Left lung (tissue), 10 donors: ENCODE results near the gene CBX1. TPM values are rescaled to one million over a fixed set of nuclear protein-coding genes. Genes with fewer than 3 reads are reported as not detected.

Experiments used
- ATAC-seq: fragments of 200-7000 bp; cut with Tn5 transposase; one replicate; pipeline ENCODE4 v1.9.1; 2020; ENCODE audit warnings: moderate library complexity
- DNase-seq, 4 donors: peaks; one replicate each; pipeline ENCODE4 v3.0.0-alpha.2; 2013 to 2020
- H3K27ac ChIP-seq, 2 donors: fragments of 200-600 bp; sonication (generic) in 1 of 2; one replicate each; pipeline versions ENCODE4 v1.5.0 to v1.8.0; 2020 to 2021
- H3K27me3 ChIP-seq, 2 donors: fragments of 200-600 bp; sonication (generic) in 1 of 2; one replicate each; pipeline versions ENCODE4 v1.5.0 to v1.8.0; 2020 to 2021
- H3K36me3 ChIP-seq, 2 donors: fragments of 200-600 bp; sonication (generic) in 1 of 2; one replicate each; pipeline versions ENCODE4 v1.5.0 to v1.8.0; 2020 to 2021
- H3K4me1 ChIP-seq, 2 donors: fragments of 200-600 bp; one replicate each; pipeline ENCODE4 v1.8.0; 2021
- H3K4me3 ChIP-seq, 2 donors: fragments of 200-600 bp; sonication (generic) in 1 of 2; one replicate each; pipeline versions ENCODE4 v1.5.0 to v1.8.0; 2020 to 2021; ENCODE audit warnings: mild to moderate bottlenecking in 1 of 2
- H3K9me3 ChIP-seq, 2 donors: fragments of 200-600 bp; sonication (generic) in 1 of 2; one replicate each; pipeline versions ENCODE4 v1.5.0 to v1.8.0; 2020 to 2021
- CTCF ChIP-seq, 2 donors: fragments of 200-600 bp; sonication (generic) in 1 of 2; IDR thresholded peaks; one replicate each; pipeline versions ENCODE4 v1.5.0 to v1.8.0; 2021; ENCODE audit warnings: antibody characterized with exemption in 2 of 2
- intact Hi-C, 2 donors: fragments of 100-400 bp; cut with DNase I; formaldehyde crosslinking; loops; one replicate each; pipeline versions ENCODE4 v1.11.2 to v1.14.2; 2022
- polyA plus RNA-seq, 6 donors: library from polyadenylated mRNA; unstranded; fragments of 120-200 nt; gene quantifications; one replicate each; pipeline ENCODE4 v1.2.1, GENCODE V29; 2013; ENCODE audit not compliant: insufficient read length in 6 of 6
- total RNA-seq, 2 donors: library from RNA; stranded (reverse); fragmentation: NEBNext Ultra II Directional; extraction: Animal tissue kit (Norgen Biotek cat#: 25700); gene quantifications; one replicate each; pipeline ENCODE4 v1.2.1, GENCODE V29; 2021
- donor health status: DM: no; HTN: yes; CAD: no.
- donor health status: DM: no; HTN: no; CAD: no.

CBX1 gene
- total and polyA plus RNA-seq, 8 donors = 43.0 to 213 (median 165) TPM

GRCh38 chr17:48056246-48056745 is 45.0 kb downstream of the CBX1 start:
- Histone ChIP-seq H3K36me3 (peaks cover 0 to 90% of the 10 kb centered on the region in 2 donors), H3K4me3 (no peak overlapping the region)

GRCh38 chr17:48055531-48056245 is 45.6 kb downstream of the CBX1 start:
- Histone ChIP-seq H3K9me3 (no peaks in the 10 kb centered on the region), H3K36me3 (peaks cover 0 to 91% of the 10 kb centered on the region in 2 donors), H3K27ac (peak overlapping the region in 1 of 2 donors; percentile 13), H3K4me3 (no peak overlapping the region), H3K27me3 (no peaks in the 10 kb centered on the region), H3K4me1 (peaks cover 31 to 66% of the 10 kb centered on the region in 2 donors)
- ATAC-seq = no peak
- intact Hi-C loops = no loop called here
- TF ChIP-seq CTCF (IDR thresholded peaks at IDR 0.05) = no peak
- no peak for DNase-seq

More at GRCh38 chr17:48056246-48056745, 45.0 kb downstream of the CBX1 start:
- no peak for TF ChIP-seq CTCF (IDR thresholded peaks at IDR 0.05)
- DNase-seq (no peak), ATAC-seq (no peak)
- Histone ChIP-seq H3K9me3 (no peaks in the 10 kb centered on the region), H3K27me3 (no peaks in the 10 kb centered on the region), H3K4me1 (peaks cover 26 to 60% of the 10 kb centered on the region in 2 donors), H3K27ac (peak overlapping the region in 1 of 2 donors; percentile 13)
- intact Hi-C loops = no loop called here

GRCh38 chr17:48054238-48055185 is 46.8 kb downstream of the CBX1 start:
- Histone ChIP-seq H3K27ac (peak overlapping the region; percentile 4 to 95), H3K9me3 (no peaks in the 10 kb centered on the region), H3K4me3 (peak overlapping the region in 1 of 2 donors; percentile 7), H3K27me3 (no peaks in the 10 kb centered on the region), H3K36me3 (peaks cover 0 to 81% of the 10 kb centered on the region in 2 donors), H3K4me1 (peaks cover 40 to 69% of the 10 kb centered on the region in 2 donors)
- ATAC-seq (peak; percentile 58), DNase-seq (peak; percentile 56 to 84 (median 78))
- intact Hi-C loops = no loop called here
- no peak for TF ChIP-seq CTCF (IDR thresholded peaks at IDR 0.05)

- no peak for ATAC-seq
- no peak for TF ChIP-seq CTCF (IDR thresholded peaks at IDR 0.05)
- Histone ChIP-seq H3K4me1 (peaks cover 44 to 76% of the 10 kb centered on the region in 2 donors), H3K36me3 (peaks cover 0 to 74% of the 10 kb centered on the region in 2 donors), H3K27ac (peak overlapping the region; percentile 4 to 95), H3K27me3 (no peaks in the 10 kb centered on the region), H3K9me3 (no peaks in the 10 kb centered on the region), H3K4me3 (peak overlapping the region in 1 of 2 donors; percentile 16)
- no peak for DNase-seq
- intact Hi-C loops = no loop called here
These were observed 47.5 kb downstream of the CBX1 start for GRCh38 chr17:48053758-48054237.
